Mucosa of stomach (tissue), 1 donor: ENCODE measurements around the gene CDC34.

ENCODE experiments used
- H3K27me3 ChIP-seq: one replicate; pipeline ENCODE4 v1.7.0; 2013; ENCODE audit warnings: mild to moderate bottlenecking, low read length; ENCODE audit not compliant: control insufficient read depth, insufficient read depth
- H3K36me3 ChIP-seq: one replicate; pipeline ENCODE4 v1.7.0; 2013; ENCODE audit warnings: low read length; ENCODE audit not compliant: control insufficient read depth, insufficient read depth
- H3K4me1 ChIP-seq: one replicate; pipeline ENCODE4 v1.7.0; 2013; ENCODE audit warnings: mild to moderate bottlenecking, low read length; ENCODE audit not compliant: control insufficient read depth, insufficient read depth
- H3K4me3 ChIP-seq: one replicate; pipeline ENCODE4 v1.7.0; 2013; ENCODE audit warnings: low read length
- H3K9ac ChIP-seq: one replicate; pipeline ENCODE4 v1.7.0; 2013; ENCODE audit warnings: mild to moderate bottlenecking, low read length, moderate library complexity
- H3K9me3 ChIP-seq: one replicate; pipeline ENCODE4 v1.7.0; 2013; ENCODE audit warnings: mild to moderate bottlenecking, low read length, moderate library complexity; ENCODE audit not compliant: control insufficient read depth
- donor health status: Pancreatic carcinoma.

CDC34 gene

GRCh38 chr19:567296-567900 lies 35.8 kb downstream of the CDC34 start:
- Histone ChIP-seq H3K9ac (no peak overlapping the region), H3K36me3 (no peaks in the 10 kb centered on the region), H3K27me3 (no peaks in the 10 kb centered on the region), H3K4me1 (peaks cover 8% of the 10 kb centered on the region), H3K4me3 (no peak overlapping the region), H3K9me3 (no peaks in the 10 kb centered on the region)

DNA sequence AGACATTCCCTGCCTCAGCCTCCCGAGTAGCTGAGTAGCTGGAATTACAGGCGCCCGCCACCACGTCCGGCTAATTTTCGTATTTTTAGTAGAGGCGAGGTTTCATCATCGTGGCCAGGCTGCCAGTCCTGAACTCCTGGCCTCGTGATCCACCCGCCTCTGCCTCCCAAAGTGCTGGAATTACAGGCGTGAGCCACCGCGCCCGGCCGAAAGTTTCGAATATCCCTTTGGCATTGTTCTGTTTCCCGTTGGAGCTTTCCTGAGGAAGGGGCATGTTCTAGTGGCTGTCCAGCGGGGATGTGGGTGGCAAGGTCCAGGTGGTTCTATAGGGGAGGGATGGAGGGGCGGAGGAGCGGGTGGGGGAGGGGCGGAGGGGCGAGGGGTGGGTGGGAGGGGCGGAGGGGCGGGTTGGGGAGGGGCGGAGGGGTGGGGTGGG lies 38.7 kb downstream of the CDC34 start:
- Histone ChIP-seq H3K9me3 (no peaks in the 10 kb centered on the region), H3K4me1 (peaks cover 19% of the 10 kb centered on the region), H3K27me3 (no peaks in the 10 kb centered on the region), H3K36me3 (no peaks in the 10 kb centered on the region), H3K4me3 (no peak overlapping the region), H3K9ac (no peak overlapping the region)

DNA sequence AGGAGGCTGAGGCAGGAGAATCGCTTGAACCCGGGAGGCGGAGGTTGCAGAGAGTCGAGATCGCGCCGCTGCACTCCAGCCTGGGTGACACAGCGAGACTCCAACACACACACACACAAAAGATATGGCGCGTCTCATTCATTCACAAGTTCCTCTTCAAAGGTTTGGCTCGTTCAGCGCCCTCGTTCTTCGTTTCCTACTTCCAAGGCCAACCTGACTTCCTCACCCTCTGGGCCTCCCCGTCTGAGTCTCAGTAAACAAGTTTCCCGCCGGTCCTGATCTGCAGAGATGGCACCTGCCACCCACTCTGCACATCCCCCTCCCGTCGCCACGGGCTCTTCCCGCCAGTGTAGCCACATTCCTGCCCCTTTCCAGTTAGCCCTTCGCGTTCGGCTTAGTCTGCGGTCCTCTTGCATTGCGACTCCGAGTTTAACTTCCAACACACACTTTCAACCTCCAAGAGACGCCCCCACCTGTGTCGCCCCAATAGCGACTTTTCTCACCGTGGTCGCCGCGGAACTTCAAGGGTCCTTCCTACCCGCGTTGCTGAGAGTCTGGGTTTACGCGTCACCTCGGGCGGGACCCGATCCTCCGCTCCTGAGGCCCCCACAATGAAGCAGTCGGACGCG lies 39.5 kb downstream of the CDC34 start:
- Histone ChIP-seq H3K9ac (peak overlapping the region; percentile 7), H3K4me1 (peaks cover 25% of the 10 kb centered on the region), H3K9me3 (no peaks in the 10 kb centered on the region), H3K36me3 (no peaks in the 10 kb centered on the region), H3K4me3 (peak overlapping the region; percentile 58), H3K27me3 (no peaks in the 10 kb centered on the region)

DNA sequence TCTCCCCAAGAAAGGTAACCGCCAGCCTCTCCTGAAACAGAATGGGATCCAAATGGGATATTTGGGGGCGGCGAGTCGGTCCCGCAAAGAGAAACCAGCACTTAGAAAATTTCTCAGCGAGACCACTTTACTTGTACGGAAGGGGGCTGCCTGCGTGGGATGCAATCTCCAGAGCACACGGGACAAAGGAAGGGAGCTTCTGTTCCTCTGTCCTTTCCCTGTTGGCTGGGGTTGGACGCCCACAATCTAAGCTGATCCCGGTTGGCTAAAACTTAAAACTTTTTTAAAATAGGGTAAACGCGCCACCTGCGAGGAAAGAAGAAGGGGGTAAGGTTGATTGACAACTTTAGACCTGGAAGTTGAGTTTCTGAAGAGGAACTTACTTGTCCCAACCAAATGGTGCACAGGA lies 40.0 kb downstream of the CDC34 start:
- Histone ChIP-seq H3K9me3 (no peaks in the 10 kb centered on the region), H3K36me3 (no peaks in the 10 kb centered on the region), H3K4me3 (peak overlapping the region; percentile 58), H3K27me3 (no peaks in the 10 kb centered on the region), H3K4me1 (peaks cover 30% of the 10 kb centered on the region), H3K9ac (peak overlapping the region; percentile 7)

GRCh38 chr19:572140-572742 lies 40.7 kb downstream of the CDC34 start, which contains the start of gene BSG:
Gene BSG (plus strand): TSS chr19:572596. CDS start chr19:572635, 39 bp downstream.
- Histone ChIP-seq H3K4me3 (peak within 1 kb of the TSS; percentile 95), H3K36me3 (no peaks in the 10 kb centered on the region), H3K27me3 (no peaks in the 10 kb centered on the region), H3K4me1 (peaks cover 37% of the 10 kb centered on the region), H3K9ac (peak within 1 kb of the TSS; percentile 94), H3K9me3 (no peaks in the 10 kb centered on the region)

DNA sequence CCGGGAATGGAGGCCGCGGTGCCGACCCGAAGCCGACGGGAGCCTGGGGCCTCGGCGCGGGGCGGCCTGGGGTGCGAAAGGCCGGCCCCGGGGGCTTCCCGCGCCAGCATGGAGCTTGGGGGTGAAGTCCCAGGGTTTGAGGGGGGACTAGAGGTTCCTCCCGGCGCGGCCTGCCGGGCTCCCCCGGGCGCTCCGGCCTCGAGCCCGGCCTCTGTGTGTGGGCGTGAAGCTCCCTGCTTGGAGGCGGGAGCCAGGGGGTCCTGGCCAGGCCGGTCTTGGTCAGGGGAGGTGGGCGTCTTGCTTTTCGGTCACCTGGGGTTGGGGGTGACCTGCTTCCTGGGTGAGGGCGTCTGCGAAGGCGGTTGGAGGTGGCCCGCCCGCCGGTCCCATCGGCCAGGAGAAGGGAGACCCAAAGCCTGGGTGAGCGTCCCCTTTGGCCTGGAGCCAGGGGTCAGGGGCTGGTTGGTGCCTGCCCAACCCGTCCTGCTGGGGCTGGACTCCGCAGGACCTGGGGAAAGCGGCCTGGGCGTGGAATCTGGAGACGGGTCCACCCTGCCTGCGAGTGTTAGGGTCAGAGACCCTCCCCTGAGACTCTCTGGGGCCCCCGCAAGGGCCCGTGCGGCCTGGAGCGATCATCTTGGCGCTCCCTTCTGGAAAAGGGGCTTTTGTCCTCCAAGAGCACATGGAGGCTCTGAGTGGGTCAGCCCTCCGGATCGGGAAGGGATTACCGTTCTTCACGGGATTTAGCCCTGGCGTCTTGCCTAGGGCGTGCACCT lies 41.4 kb downstream of the CDC34 start:
- Histone ChIP-seq H3K36me3 (no peaks in the 10 kb centered on the region), H3K4me1 (peaks cover 38% of the 10 kb centered on the region), H3K9me3 (no peaks in the 10 kb centered on the region), H3K4me3 (peak overlapping the region; percentile 95), H3K27me3 (no peaks in the 10 kb centered on the region), H3K9ac (peak overlapping the region; percentile 94)

GRCh38 chr19:573519-573825 lies 41.9 kb downstream of the CDC34 start:
- H3K27me3 ChIP-seq: no peaks in the 10 kb centered on the region
- peaks cover 38% of the 10 kb centered on the region for H3K4me1 ChIP-seq
- peak overlapping the region; percentile 95 for H3K4me3 ChIP-seq
- H3K9ac ChIP-seq: peak overlapping the region; percentile 94
- no peaks in the 10 kb centered on the region for H3K36me3 ChIP-seq
- H3K9me3 ChIP-seq: no peaks in the 10 kb centered on the region

- Histone ChIP-seq H3K27me3 (no peaks in the 10 kb centered on the region), H3K9ac (peak overlapping the region; percentile 44), H3K9me3 (no peaks in the 10 kb centered on the region), H3K4me3 (no peak overlapping the region), H3K36me3 (no peaks in the 10 kb centered on the region), H3K4me1 (peaks cover 38% of the 10 kb centered on the region)
These were observed 43.3 kb downstream of the CDC34 start for GRCh38 chr19:574658-575526.

DNA sequence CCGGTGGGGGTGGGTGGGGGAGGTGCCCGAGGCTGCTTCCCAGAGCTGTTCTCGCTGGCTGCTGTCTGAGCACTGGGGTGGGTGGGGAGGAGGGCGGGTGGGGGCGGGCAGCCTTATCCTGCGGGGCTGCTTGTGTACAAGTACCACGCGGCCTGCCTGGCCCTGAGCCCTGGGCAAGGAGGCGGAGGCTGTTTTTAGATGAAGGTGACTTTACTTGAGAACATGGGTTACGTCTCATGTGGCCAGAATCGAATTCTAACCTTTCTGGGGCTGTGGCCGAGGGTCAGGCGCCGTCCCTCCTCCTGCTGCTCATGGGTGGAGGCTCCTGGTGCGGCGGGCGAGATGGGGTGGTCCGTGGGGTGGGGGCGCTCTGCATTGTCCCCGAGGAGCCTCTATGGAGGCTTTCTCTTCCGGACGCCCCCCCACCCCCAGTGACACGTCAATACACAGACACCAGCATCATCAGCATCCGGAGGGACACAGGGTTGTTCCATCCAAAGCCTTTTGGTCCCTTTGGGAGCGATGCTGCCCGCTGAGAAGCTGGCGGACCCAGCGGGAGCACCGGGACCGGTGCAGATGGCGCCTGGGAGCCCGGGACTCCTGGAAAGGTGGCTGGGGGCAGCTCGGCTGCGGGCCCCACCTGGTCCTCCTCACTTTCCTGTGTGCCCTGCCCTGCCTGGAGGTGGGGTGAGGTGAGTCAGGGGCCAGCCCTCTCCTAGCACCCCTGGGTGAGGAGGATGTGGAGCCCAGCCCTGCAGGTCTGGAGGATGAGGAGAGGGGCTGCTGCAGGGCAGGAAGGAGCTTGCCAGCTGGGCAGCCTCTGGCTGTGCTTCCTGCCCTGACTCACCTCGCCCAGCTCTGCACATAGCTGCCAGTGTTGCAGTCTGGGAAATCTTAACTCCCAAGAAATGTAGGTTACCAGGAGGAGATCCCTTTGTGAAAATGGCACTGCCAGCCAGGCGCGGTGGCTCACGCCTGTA lies 44.3 kb downstream of the CDC34 start:
- H3K4me3 ChIP-seq: no peak overlapping the region
- no peaks in the 10 kb centered on the region for H3K27me3 ChIP-seq
- no peaks in the 10 kb centered on the region for H3K36me3 ChIP-seq
- peak overlapping the region; percentile 50 for H3K9ac ChIP-seq
- H3K9me3 ChIP-seq: no peaks in the 10 kb centered on the region
- peaks cover 38% of the 10 kb centered on the region for H3K4me1 ChIP-seq

GRCh38 chr19:576768-577438 lies 45.3 kb downstream of the CDC34 start:
- Histone ChIP-seq H3K27me3 (no peaks in the 10 kb centered on the region), H3K9me3 (no peaks in the 10 kb centered on the region), H3K36me3 (no peaks in the 10 kb centered on the region), H3K9ac (no peak overlapping the region), H3K4me3 (no peak overlapping the region), H3K4me1 (peaks cover 30% of the 10 kb centered on the region)
